Motor neuron (in vitro differentiated cells): Measurements from ENCODE around the gene NOBOX. TPM values are rescaled to one million over a fixed set of nuclear protein-coding genes. Genes with fewer than 3 reads are reported as not detected.

ENCODE experiments used
- total RNA-seq, 8 experiments: library from RNA; unstranded; fragments of 300-600 nt; gene quantifications; 2 replicates each; pipeline versions ENCODE4 v1.2.3 to v1.2.4, GENCODE V29; 2022

NOBOX gene
- total RNA-seq, 8 experiments from 2014 or later = 0.28 to 0.31 TPM; not detected in 6

Other genes with a start within 250 kb of the NOBOX start
- gene CTAGE4, start 220.2 kb downstream of the NOBOX start, total RNA-seq = 1 to 10 TPM in 1 of 8 experiments, under 1 TPM in 4, not detected in 3; 0.18 to 1.2 (median 0.25) TPM
- gene ARHGEF35, start 207.9 kb downstream of the NOBOX start, total RNA-seq = 1 to 10 TPM in 1 of 8 experiments, under 1 TPM in 3, not detected in 4; 0.18 to 1.2 (median 0.26) TPM
- under 1 TPM in 4 of 8 experiments, not detected in 4; 0.10 to 0.52 (median 0.27) TPM for gene OR2A42, start 164.1 kb downstream of the NOBOX start, total RNA-seq
- 1 to 10 TPM in 1 of 8 experiments, under 1 TPM in 5, not detected in 2; 0.11 to 2.3 (median 0.38) TPM for gene OR2A7, start 138.9 kb downstream of the NOBOX start, total RNA-seq
- under 1 TPM in 3 of 8 experiments, not detected in 5; 0.29 to 0.38 (median 0.36) TPM for gene CTAGE8, start 134.4 kb downstream of the NOBOX start, total RNA-seq
- under 1 TPM in 7 of 8 experiments, not detected in 1; under 0.01 to 0.62 (median 0.17) TPM for gene OR2A1, start 91.3 kb downstream of the NOBOX start, total RNA-seq
- gene ARHGEF5, start 48.3 kb downstream of the NOBOX start, total RNA-seq = 1 to 10 TPM in 2 of 8 experiments, under 1 TPM in 5, not detected in 1; 0.13 to 1.1 (median 0.57) TPM